GM19043 (cell line): ENCODE results near the gene TSPAN4.
A peak's percentile ranks its signal among the peaks of the same experiment; 100 is the strongest.

Experiments used
- ATAC-seq: cut with Tn5 transposase; IDR thresholded peaks from one replicate; pipeline ENCODE4 v1.9.1; 2021; ENCODE audit warnings: low read depth; ENCODE audit not compliant: unreplicated experiment

Gene TSPAN4

GRCh38 chr11:803770-804598 lies 38.7 kb upstream of the TSPAN4 start:
- ATAC-seq, result no peak

DNA sequence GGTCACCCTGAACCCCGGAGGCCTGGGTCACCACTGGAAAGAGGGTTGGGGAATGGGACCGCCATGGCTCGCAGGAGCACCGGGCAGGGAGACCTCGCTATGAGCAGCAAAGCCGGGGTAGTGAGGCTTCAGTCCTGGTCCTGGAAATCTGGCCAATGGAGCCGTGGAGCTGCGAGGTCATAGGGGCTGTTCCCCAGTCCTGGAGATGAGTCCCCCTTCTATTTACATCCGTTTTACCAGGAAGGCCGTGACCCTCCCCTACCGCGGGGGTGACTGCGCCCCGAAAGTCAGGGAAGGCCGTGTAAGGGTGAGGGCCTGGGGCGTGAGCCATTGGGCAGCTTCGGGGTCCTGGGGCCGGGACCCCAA lies 38.1 kb upstream of the TSPAN4 start:
- no peak for ATAC-seq

DNA sequence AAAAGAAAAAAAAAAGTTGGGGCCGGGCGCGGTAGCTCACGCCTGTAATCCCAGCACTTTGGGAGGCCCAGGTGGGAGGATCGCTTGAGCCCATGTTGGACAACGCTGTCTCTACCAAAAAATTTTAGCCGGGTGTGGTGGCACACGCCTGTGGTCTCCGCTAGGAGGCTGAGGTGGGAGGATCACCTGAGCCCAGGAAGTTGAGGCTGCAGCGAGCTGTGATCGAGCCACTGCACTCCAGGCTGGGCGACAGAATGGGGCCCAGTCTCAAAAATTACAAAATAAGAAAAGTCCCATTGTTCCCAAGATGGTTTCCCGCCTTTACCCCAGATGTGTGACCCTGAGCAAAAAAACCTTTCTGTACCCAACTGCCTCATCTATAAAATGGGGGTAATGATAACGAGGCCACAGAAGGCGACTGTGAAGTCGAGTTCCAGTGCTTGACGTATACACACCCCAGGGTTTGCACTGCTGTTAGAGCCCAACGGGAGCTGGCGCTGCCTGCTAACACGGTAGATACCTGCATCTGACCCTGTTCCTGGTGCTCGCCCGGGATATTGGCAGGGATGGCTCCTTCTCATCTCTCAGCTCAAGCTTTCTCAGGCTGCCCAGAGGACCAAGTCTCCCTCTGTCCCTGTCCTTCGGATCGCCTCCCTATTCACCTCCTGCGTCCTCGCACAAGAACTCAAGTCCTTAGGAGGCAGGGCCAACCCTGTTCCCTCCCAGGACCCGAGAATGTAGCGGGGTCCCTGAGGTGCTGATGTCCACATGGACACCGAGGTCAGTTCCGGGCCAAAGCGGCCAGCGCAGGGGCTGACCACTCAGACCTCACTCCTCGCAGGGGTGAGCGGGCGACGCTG lies 34.0 kb upstream of the TSPAN4 start:
- ATAC-seq, result no peak

DNA sequence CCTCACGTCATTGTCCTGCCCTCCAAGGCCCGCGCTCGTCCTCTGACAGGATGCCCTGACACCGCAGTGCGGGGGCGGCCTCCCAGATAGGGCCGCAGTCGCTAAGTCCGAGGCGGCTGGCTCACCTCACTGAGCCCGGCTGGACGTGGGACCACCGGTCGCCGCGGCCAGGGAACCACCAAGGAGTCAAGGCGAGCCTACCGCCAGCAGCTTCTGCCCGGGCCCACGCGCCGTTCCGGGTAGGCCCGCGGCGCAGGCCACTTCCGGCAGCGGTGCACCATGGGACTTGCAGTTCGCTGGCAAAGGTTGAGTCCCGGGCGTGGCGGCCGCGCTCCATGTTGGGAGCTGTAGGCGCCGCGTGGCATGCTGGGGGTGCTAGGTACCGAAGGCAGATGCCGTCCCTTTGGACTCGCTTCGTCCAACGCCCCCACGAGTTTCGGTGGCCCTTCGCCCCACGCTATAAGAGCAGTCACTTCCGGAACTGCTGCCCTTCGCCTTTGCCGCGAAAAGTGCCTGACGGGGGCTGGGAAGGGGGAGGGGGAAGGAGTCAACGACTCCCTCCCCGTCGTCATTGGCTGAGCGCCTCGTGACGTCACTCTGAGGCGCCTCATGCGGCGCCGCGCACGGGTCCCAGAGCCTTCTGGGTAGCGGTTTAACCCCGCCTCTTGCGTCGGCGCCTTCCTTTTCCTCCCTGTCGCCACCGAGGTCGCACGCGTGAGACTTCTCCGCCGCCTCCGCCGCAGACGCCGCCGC lies 33.2 kb upstream of the TSPAN4 start, which contains the start of gene RPLP2:
Gene RPLP2, plus strand, starts transcription at position 681 of the 753 bp plus-strand sequence. CDS start 268 bp downstream, outside the sequence.
- ATAC-seq, result peak; percentile 65

DNA sequence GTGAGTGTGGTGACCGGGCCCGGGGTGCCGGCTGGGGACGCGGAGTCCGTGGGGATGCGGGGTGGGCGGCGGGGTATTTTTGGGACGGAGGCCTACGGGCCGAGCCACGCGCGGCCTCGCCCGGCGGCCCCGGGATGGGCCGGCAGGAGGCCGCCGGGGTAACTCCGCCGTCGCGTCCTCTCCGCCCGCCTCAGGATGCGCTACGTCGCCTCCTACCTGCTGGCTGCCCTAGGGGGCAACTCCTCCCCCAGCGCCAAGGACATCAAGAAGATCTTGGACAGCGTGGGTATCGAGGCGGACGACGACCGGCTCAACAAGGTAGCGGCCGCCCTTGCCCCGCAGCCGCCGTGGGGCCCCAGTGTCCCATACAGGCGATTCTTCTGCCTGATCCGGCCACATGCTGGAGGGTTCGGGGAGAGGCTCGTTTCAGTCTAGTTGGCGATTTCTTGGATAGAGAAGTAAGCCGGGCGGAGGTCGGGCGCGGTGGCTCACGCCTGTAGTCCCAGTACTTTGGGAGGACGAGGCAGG lies 32.5 kb upstream of the TSPAN4 start:
- no peak for ATAC-seq

DNA sequence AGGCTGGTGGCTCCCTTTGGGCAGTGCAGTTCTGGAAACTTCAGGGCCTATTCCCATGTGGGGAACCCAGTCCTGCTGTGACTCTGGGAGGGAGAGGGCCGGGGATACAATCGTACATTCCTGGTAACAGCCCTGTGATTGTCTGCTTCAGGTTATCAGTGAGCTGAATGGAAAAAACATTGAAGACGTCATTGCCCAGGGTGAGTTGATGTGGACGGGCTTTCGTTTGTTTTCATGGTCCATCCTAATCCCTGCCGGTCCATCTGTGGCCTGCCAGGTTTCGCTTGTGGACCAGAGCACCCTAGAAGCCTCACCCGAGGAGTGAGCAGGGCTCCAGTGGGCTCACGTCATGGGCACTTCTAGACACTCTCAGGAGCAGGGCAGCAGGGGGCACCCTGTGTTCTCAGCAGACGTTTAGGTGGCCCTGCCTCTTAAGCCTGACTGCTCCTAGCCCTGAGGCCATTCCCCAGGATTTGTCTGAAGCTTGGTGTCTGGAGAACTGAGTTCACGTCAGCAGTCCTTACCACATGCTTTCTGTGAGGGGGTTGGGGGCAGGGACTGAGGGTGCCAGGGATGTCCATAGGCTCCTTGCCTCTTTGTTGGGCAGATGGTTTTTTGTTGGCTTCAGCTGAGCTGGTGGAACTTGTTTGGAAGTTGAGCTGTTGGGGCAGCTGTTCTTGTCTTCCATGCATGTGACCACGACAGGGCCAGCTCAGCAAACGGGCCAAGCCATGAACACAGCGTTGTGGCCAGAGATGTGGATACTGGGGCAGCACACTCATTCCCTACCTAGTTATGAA lies 31.0 kb upstream of the TSPAN4 start:
- no peak for ATAC-seq

- no peak for ATAC-seq
These were observed 30.3 kb upstream of the TSPAN4 start for GRCh38 chr11:812390-812789.

DNA sequence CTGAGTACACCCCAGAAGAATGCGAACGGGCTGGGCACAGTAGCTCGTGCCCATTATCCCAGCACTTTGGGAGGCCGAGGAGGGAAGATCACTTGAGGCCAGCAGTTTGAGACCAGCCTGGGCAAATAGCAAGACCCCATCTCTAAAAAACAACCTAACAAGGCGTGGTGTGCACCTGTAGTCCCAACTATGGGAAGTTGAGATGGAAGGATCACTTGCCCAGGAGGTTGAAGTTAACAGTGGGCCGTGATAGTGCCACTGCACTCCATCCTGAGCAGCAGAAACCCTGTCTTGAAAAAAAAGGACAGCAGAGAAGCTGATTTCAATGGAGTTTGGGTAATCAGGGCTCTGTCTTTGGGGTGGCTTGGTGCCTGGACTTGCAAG lies 29.6 kb upstream of the TSPAN4 start:
- ATAC-seq, result no peak

GRCh38 chr11:813456-814096 lies 29.1 kb upstream of the TSPAN4 start:
- no peak for ATAC-seq

- no peak for ATAC-seq
These were observed 26.8 kb upstream of the TSPAN4 start for GRCh38 chr11:815675-816432.

DNA sequence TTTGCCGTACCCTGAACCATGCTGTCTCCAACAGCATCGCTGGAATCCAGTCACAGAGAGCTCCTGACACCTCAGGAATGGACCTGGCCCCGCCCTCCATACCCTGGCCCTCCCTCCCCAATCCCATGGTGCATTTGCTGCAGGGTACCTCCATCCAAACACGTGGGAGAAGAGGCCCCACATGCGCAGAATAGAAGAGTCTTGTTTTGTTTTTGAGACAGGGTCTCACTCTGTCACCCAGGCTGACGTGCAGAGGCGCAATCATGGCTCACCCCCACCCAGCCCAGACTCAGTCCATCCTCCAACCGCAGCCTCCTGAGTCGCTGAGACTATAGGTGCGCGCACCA lies 26.2 kb upstream of the TSPAN4 start:
- no peak for ATAC-seq

DNA sequence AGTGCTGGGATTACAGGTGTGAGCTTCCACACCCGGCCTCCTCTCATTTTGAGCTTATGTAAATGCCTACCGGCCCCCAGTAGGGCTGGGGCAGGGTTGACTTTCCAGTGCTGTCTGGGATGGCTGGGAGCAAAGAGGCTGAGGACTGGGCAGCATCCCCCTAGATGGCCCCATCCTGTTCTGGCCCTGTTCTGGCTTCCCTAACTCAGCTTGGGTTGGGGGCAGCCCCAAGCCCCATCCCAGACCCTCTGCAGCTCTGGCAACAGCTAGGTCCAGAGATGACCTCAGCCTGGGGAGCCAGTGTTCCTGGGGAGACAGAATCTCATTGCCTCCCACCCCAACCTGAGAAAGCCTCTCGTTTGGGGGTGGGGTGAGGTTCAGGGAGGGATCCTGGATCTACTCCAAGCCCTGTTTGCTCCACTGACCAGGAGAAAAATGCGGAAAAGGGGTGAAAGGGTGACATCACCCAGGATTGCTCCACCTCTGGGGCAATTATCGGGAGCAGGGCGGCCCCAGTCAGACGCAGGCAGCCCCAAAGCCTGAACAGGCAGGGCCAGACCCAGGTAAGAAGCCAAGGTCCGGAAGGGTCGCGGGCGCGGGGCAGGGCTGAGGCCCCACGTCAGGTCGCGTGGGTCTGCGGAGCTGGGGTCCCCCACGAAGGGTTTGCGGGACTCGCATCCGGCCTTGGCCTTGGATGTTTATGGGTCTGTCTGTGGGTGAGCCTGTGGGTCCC lies 24.1 kb upstream of the TSPAN4 start, which contains the start of gene PNPLA2:
Gene PNPLA2, plus strand, starts transcription at position 519 of the 733 bp plus-strand sequence. CDS start 805 bp downstream, outside the sequence.
- no peak for ATAC-seq

DNA sequence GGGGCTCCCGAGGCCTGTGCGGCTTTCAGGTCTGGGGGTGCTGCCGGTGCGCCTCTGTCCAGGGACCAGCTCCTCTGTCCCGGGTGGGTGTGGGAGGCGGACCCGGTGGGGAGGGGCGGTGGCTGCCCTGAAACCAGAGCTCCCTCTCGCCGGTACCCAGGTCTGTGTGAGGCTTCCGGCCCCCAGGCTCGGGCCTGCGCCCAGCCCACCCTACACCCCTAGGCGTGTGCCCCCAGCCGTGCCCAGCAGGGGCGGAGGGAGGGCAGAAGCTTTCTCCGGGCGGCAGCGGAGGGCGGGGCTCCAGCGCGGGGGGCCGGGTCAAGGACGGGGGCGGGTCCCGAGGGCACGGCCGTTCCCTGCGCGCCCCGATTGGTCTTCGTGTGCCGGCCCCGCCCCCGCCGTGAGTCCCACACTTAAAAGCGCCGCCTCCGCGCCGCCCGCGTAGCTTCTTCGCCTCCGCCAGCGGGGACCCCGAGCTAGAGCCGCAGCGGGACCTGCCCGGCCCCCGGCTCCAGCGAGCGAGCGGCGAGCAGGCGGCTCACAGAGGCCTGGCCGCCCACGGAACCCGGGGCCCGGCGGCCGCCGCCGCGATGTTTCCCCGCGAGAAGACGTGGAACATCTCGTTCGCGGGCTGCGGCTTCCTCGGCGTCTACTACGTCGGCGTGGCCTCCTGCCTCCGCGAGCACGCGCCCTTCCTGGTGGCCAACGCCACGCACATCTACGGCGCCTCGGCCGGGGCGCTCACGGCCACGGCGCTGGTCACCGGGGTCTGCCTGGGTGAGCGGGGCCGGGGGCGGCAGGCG lies 23.3 kb upstream of the TSPAN4 start:
- ATAC-seq, result peak; percentile 52

GRCh38 chr11:819943-820649 lies 22.6 kb upstream of the TSPAN4 start:
- ATAC-seq, result peak; percentile 57

DNA sequence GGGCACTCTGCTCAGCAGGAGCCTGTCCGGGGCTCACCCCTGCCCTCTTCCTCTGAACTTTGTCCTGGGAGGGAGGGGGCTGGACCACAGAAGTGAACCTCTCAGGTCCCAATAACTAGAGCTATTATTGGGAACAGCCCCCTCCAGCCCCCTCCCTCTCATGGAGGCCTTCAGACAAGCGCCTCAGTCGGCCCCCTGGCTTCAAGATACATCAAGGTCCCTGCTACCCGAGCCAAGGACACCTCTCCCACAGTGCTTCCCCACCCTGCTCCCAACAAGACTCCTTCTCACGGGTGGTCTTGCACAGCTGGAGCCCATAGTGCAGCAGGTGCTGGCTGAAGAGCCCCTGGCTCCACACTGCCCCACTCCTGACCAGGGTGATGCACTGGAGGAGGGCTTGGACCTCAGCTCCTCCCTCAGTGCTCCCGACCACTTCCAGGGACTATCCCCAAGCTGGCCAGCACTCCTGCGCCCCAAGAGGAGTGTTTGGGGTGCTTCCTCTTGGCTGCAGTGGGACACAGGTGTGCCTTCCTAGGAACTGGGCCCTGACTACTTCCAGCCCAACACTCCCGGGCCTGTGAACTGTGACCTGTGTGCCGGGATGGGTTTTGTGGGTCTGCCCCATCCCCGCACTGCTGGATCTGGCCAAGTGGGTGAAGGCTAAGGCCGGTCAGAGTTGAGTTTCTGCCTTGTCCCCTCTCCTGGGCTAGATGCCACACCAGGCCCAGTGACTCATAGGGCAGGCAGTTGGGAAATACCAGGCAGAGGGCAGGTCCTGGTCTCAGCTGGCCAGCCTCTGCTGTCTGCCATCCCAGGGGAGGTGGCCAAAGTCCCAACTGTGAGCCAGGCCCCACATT lies 21.8 kb upstream of the TSPAN4 start:
- no peak for ATAC-seq
